ENCODE data around the gene ARHGAP10.

GRCh38 chr4:147980586-147980985 lies 248.7 kb downstream of the ARHGAP10 start:
- TF ChIP-seq POLR2A (IDR thresholded peaks at IDR 0.05) (no peak), CTCF (IDR thresholded peaks at IDR 0.05) (no peak)

Data from testis (tissue), 2 donors.